SU-DHL-6 (cell line): ENCODE data around the gene ZFYVE26.

Source experiments
- CTCF ChIP-seq: fragments of 200-600 bp; sonication (generic); IDR thresholded peaks from one replicate; pipeline ENCODE4 v1.5.1; 2017; ENCODE audit warnings: antibody characterized with exemption, mild to moderate bottlenecking, low read length, moderate library complexity; ENCODE audit not compliant: insufficient read depth, poor library complexity, severe bottlenecking
- EZH2phosphoT487 ChIP-seq: fragments of 200-600 bp; sonication (generic), shearing (Covaris generic); conservative IDR thresholded peaks from 2 replicates; pipeline ENCODE4 v1.6.1; 2018; ENCODE audit warnings: mild to moderate bottlenecking, antibody characterized with exemption, low read length, moderate library complexity, mixed read lengths

GRCh38 chr14:67837011-67837624 is 20.7 kb upstream of the ZFYVE26 start:
- TF ChIP-seq CTCF (peak; percentile 52), EZH2phosphoT487 (no peak)
